ENCODE results near the gene ATAD3B.

- TF ChIP-seq CTCF (IDR thresholded peaks at IDR 0.05; ENCODE audit: insufficient read depth, low read length, poor library complexity, severe bottlenecking), result no peak
- no peak for TF ChIP-seq EZH2phosphoT487 (conservative IDR thresholded peaks at IDR 0.05; ENCODE audit: low read length)
Measured at GRCh38 chr1:1483714-1484113, 12.1 kb downstream of the ATAD3B start.
